Spleen (tissue), 7 donors: ENCODE results near the gene BGLAP.

Source experiments
- CTCF ChIP-seq, 11 experiments: fragments of 200-600 bp in 7 of 11; fragments of 450-650 bp in 4 of 11; sonication (generic) in 4 of 11; IDR thresholded peaks in 8 of 11; conservative IDR thresholded peaks in 3 of 11; 1 replicate in 7 of 11; 2 replicates in 4 of 11; pipeline versions ENCODE4 v1.4.0 to v1.8.0; 2016 to 2021; ENCODE audit warnings: antibody characterized with exemption in 11 of 11, inconsistent platforms in 4 of 11, mild to moderate bottlenecking in 1 of 11
- POLR2A ChIP-seq, 3 donors: fragments of 450-650 bp; IDR thresholded peaks; one replicate each; pipeline ENCODE4 v1.5.1; 2017; ENCODE audit warnings: antibody characterized with exemption in 3 of 3, mild to moderate bottlenecking in 1 of 3
- donor health status: DM: no; HTN: no; CAD: no; lungs with moderate emphysema.
- donor health status: DM: no; HTN: no; CAD: no.
- donor health status: DM: no; HTN: no; CAD: no.

- TF ChIP-seq POLR2A (IDR thresholded peaks at IDR 0.05) = no peak
- TF ChIP-seq CTCF (IDR thresholded peaks at IDR 0.05 in 8 of 11, conservative IDR thresholded peaks at IDR 0.05 in 3 of 11) = no peak
Observed at GRCh38 chr1:156268336-156268735, 26.4 kb downstream of the BGLAP start.
